GM23338 (cell line): ENCODE measurements around the gene CFAP65. TPM values are rescaled to one million over a fixed set of nuclear protein-coding genes. Genes with fewer than 3 reads are reported as not detected.

Experiments
- ATAC-seq: fragments of 200-7000 bp; cut with Tn5 transposase; 3 replicates; pipeline ENCODE4 v1.9.1; 2020
- DNase-seq: peaks from one replicate; pipeline ENCODE4 v3.0.0-alpha.2; 2015; ENCODE audit warnings: low spot score
- H2AFZ ChIP-seq: fragments of 200-600 bp; sonication (generic); 2 replicates; pipeline ENCODE4 v1.8.0; 2016; ENCODE audit warnings: antibody characterized with exemption, mild to moderate bottlenecking, moderate library complexity
- H3F3A ChIP-seq: fragments of 200-600 bp; sonication (generic); replicated peaks from 2 replicates; pipeline ENCODE4 v1.8.0; 2017; ENCODE audit warnings: antibody characterized with exemption, mixed run types, low read depth
- H3K27ac ChIP-seq: fragments of 200-600 bp; sonication (generic); 2 replicates; pipeline ENCODE4 v1.6.1; 2016; ENCODE audit warnings: low read depth
- H3K27me3 ChIP-seq: fragments of 200-600 bp; sonication (generic); 2 replicates; pipeline ENCODE4 v1.8.0; 2016; ENCODE audit warnings: mild to moderate bottlenecking, mixed run types, moderate library complexity; ENCODE audit not compliant: insufficient read depth
- H3K36me3 ChIP-seq: fragments of 200-600 bp; sonication (generic); 2 replicates; pipeline ENCODE4 v1.8.0; 2016; ENCODE audit warnings: mild to moderate bottlenecking; ENCODE audit not compliant: insufficient read depth
- H3K4me1 ChIP-seq: fragments of 200-600 bp; sonication (generic); 2 replicates; pipeline ENCODE4 v1.8.0; 2016; ENCODE audit warnings: mild to moderate bottlenecking, moderate library complexity; ENCODE audit not compliant: insufficient read depth
- H3K4me2 ChIP-seq: fragments of 200-600 bp; sonication (generic); 2 replicates; pipeline ENCODE4 v1.7.1; 2017; ENCODE audit warnings: mixed run types
- H3K4me3 ChIP-seq: fragments of 200-600 bp; sonication (generic); 2 replicates; pipeline ENCODE4 v1.6.1; 2016; ENCODE audit warnings: mixed run types
- H3K79me2 ChIP-seq: fragments of 200-600 bp; sonication (generic); replicated peaks from 2 replicates; pipeline ENCODE4 v1.8.0; 2017; ENCODE audit warnings: mild to moderate bottlenecking; ENCODE audit not compliant: insufficient read depth
- H3K9me2 ChIP-seq: fragments of 200-600 bp; sonication (generic); 2 replicates; pipeline ENCODE4 v1.8.0; 2017; ENCODE audit not compliant: insufficient read depth
- H4K20me1 ChIP-seq: fragments of 200-600 bp; sonication (generic); replicated peaks from 2 replicates; pipeline ENCODE4 v1.8.0; 2017; ENCODE audit warnings: mild to moderate bottlenecking; ENCODE audit not compliant: insufficient read depth
- H3K27ac Mint-ChIP-seq: 2 replicates; pipeline ENCODE4 v1.8.0; 2020; ENCODE audit warnings: inconsistent platforms, mild to moderate bottlenecking, moderate library complexity, mixed read lengths
- H3K27me3 Mint-ChIP-seq: 3 replicates; pipeline ENCODE4 v1.8.0; 2022; ENCODE audit warnings: low read depth, mild to moderate bottlenecking, moderate library complexity, mixed read lengths, inconsistent platforms; ENCODE audit not compliant: insufficient read depth, poor library complexity
- H3K36me3 Mint-ChIP-seq: 3 replicates; pipeline ENCODE4 v1.8.0; 2021; ENCODE audit warnings: low read depth, mild to moderate bottlenecking, inconsistent platforms, moderate library complexity, mixed read lengths
- H3K4me1 Mint-ChIP-seq: 3 replicates; pipeline ENCODE4 v1.8.0; 2020; ENCODE audit warnings: mild to moderate bottlenecking, inconsistent platforms, mixed read lengths
- H3K4me3 Mint-ChIP-seq: 3 replicates; pipeline ENCODE4 v1.8.0; 2021; ENCODE audit warnings: moderate library complexity, mild to moderate bottlenecking, inconsistent platforms, mixed read lengths
- H3K9me3 Mint-ChIP-seq: 3 replicates; pipeline ENCODE4 v1.8.0; 2020; ENCODE audit warnings: moderate library complexity, mild to moderate bottlenecking, inconsistent platforms, mixed read lengths
- CREB1 ChIP-seq: fragments of 250-450 bp; sonication (Bioruptor Pico); IDR thresholded peaks from 2 replicates; pipeline ENCODE4 v1.5.0; 2020; ENCODE audit warnings: low read depth, mild to moderate bottlenecking, moderate library complexity
- CTCF ChIP-seq, 2 experiments: fragments of 200-600 bp in 1 of 2; sonication (generic) in 1 of 2; conservative IDR thresholded peaks; 2 replicates each; pipeline versions ENCODE4 v1.5.1 to v1.6.1; 2016 to 2017; ENCODE audit warnings: antibody characterized with exemption in 2 of 2, low read depth in 2 of 2, mild to moderate bottlenecking in 2 of 2, moderate library complexity in 1 of 2
- EZH2phosphoT487 ChIP-seq: fragments of 200-600 bp; sonication (generic); IDR thresholded peaks from one replicate; pipeline ENCODE4 v1.8.1; 2018; ENCODE audit warnings: antibody characterized with exemption; ENCODE audit not compliant: unreplicated experiment
- NANOG ChIP-seq: IDR thresholded peaks from 2 replicates; pipeline ENCODE4 v1.6.1; 2016; ENCODE audit warnings: antibody characterized with exemption, borderline replicate concordance
- POLR2AphosphoS5 ChIP-seq: IDR thresholded peaks from 2 replicates; pipeline ENCODE4 v1.6.1; 2016; ENCODE audit warnings: antibody characterized with exemption, low read depth
- REST ChIP-seq: IDR thresholded peaks from one replicate; pipeline ENCODE4 v1.6.1; 2018; ENCODE audit warnings: antibody characterized with exemption; ENCODE audit not compliant: unreplicated experiment
- STAT1 ChIP-seq: IDR thresholded peaks from one replicate; pipeline ENCODE4 v1.6.1; 2016; ENCODE audit warnings: antibody characterized with exemption; ENCODE audit not compliant: unreplicated experiment
- ZNF114 ChIP-seq: fragments of 250-450 bp; sonication (Bioruptor Pico); IDR thresholded peaks from 2 replicates; pipeline ENCODE4 v1.5.0; 2020; ENCODE audit warnings: mild to moderate bottlenecking, moderate library complexity
- polyA plus RNA-seq: library from polyadenylated mRNA; unstranded; fragments of >200 nt; fragmentation: Nextera tagmentation; extraction: Ambion mirVana; gene quantifications from 2 replicates; pipeline ENCODE4 v1.2.1, GENCODE V29; 2016
- total RNA-seq: library from RNA; depleted of rRNA; stranded (reverse); fragments of >200 nt; shearing (Covaris generic); gene quantifications from 2 replicates; pipeline ENCODE4 v1.2.3, GENCODE V29; 2014
- TF ChIP-seq, protein P1 (sequence below): fragments of 250-450 bp; sonication (Bioruptor Pico); IDR thresholded peaks from 2 replicates; pipeline ENCODE4 v1.5.0; 2020; ENCODE audit warnings: mild to moderate bottlenecking, moderate library complexity

The CFAP65 gene
- total and polyA plus RNA-seq, 2 experiments from 2014 or later = 0.38 to 0.74 TPM

DNA sequence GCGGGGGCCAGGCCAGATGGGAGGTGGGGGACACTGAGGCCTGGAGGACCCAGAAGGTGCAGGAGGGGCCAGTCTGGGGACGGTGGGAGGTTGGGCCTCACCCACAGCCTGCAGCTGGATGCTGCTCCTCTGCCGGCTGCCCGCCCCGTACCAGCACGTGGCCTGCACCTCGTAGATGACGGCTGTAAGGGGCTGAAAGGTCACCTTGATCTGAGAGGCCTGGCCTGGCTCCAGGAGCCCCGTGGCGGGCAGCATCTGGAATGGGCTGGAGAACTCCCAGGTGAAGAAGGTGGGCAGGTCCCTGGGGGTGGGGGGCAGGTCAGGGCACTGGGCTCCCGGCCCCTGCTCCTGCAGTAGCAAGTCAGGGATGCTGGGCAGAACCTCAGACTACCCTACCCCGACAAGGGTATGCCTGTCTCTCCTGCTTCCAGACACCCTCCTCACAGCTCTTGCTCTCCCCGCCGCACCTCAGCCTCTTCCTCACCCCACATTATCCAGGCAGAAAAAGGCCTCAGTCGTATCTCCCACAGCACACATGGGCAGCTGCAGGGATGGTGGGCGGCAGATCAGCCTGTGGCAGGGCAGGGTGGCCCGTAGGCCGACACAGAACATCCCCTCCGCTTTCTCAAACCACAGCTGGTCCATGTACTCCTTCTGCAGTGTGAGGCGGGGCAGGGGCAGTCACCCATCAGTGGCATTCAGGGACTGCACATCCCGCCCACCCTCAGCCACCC lies 10.1 kb downstream of the CFAP65 start:
- H3K4me2 ChIP-seq = no peak overlapping the region
- no peaks in the 10 kb centered on the region for H3K27me3 ChIP-seq
- peaks cover 3% of the 10 kb centered on the region; the same call in 2 of the 3 replicates for H3K4me1 Mint-ChIP-seq
- TF ChIP-seq REST (no peak), EZH2phosphoT487 (no peak), STAT1 (no peak), CTCF (conservative IDR thresholded peaks at IDR 0.05; ENCODE audit: low read depth in 2 of 2) (no peak), ZNF114 (no peak), POLR2AphosphoS5 (no peak), NANOG (no peak), CREB1 (CRISPR knock-in tag) (no peak)
- TF ChIP-seq, protein P1, sequence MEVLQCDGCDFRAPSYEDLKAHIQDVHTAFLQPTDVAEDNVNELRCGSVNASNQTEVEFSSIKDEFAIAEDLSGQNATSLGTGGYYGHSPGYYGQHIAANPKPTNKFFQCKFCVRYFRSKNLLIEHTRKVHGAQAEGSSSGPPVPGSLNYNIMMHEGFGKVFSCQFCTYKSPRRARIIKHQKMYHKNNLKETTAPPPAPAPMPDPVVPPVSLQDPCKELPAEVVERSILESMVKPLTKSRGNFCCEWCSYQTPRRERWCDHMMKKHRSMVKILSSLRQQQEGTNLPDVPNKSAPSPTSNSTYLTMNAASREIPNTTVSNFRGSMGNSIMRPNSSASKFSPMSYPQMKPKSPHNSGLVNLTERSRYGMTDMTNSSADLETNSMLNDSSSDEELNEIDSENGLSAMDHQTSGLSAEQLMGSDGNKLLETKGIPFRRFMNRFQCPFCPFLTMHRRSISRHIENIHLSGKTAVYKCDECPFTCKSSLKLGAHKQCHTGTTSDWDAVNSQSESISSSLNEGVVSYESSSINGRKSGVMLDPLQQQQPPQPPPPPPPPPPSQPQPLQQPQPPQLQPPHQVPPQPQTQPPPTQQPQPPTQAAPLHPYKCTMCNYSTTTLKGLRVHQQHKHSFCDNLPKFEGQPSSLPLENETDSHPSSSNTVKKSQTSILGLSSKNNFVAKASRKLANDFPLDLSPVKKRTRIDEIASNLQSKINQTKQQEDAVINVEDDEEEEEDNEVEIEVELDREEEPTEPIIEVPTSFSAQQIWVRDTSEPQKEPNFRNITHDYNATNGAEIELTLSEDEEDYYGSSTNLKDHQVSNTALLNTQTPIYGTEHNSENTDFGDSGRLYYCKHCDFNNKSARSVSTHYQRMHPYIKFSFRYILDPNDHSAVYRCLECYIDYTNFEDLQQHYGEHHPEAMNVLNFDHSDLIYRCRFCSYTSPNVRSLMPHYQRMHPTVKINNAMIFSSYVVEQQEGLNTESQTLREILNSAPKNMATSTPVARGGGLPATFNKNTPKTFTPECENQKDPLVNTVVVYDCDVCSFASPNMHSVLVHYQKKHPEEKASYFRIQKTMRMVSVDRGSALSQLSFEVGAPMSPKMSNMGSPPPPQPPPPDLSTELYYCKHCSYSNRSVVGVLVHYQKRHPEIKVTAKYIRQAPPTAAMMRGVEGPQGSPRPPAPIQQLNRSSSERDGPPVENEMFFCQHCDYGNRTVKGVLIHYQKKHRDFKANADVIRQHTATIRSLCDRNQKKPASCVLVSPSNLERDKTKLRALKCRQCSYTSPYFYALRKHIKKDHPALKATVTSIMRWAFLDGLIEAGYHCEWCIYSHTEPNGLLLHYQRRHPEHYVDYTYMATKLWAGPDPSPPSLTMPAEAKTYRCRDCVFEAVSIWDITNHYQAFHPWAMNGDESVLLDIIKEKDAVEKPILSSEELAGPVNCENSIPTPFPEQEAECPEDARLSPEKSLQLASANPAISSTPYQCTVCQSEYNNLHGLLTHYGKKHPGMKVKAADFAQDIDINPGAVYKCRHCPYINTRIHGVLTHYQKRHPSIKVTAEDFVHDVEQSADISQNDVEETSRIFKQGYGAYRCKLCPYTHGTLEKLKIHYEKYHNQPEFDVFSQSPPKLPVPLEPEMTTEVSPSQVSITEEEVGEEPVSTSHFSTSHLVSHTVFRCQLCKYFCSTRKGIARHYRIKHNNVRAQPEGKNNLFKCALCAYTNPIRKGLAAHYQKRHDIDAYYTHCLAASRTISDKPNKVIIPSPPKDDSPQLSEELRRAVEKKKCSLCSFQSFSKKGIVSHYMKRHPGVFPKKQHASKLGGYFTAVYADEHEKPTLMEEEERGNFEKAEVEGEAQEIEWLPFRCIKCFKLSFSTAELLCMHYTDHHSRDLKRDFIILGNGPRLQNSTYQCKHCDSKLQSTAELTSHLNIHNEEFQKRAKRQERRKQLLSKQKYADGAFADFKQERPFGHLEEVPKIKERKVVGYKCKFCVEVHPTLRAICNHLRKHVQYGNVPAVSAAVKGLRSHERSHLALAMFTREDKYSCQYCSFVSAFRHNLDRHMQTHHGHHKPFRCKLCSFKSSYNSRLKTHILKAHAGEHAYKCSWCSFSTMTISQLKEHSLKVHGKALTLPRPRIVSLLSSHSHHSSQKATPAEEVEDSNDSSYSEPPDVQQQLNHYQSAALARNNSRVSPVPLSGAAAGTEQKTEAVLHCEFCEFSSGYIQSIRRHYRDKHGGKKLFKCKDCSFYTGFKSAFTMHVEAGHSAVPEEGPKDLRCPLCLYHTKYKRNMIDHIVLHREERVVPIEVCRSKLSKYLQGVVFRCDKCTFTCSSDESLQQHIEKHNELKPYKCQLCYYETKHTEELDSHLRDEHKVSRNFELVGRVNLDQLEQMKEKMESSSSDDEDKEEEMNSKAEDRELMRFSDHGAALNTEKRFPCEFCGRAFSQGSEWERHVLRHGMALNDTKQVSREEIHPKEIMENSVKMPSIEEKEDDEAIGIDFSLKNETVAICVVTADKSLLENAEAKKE (CRISPR knock-in tag) = no peak
- H3F3A ChIP-seq = no peaks in the 10 kb centered on the region
- H4K20me1 ChIP-seq = no peaks in the 10 kb centered on the region
- ATAC-seq (no peak), DNase-seq (no peak)
- no peak overlapping the region for H2AFZ ChIP-seq
- no peak overlapping the region for H3K4me3 ChIP-seq
- H3K27me3 Mint-ChIP-seq = peaks cover 14% of the 10 kb centered on the region
- H3K27ac ChIP-seq = no peak overlapping the region
- no peaks in the 10 kb centered on the region for H3K36me3 ChIP-seq
- no peaks in the 10 kb centered on the region for H3K79me2 ChIP-seq
- no peak overlapping the region for H3K4me3 Mint-ChIP-seq
- no peaks in the 10 kb centered on the region for H3K9me2 ChIP-seq
- H3K36me3 Mint-ChIP-seq = no peaks in the 10 kb centered on the region
- no peak overlapping the region for H3K27ac Mint-ChIP-seq
- H3K9me3 Mint-ChIP-seq = no peaks in the 10 kb centered on the region; the same call in 2 of the 3 replicates
- no peaks in the 10 kb centered on the region for H3K4me1 ChIP-seq
